GM18870 (cell line): ENCODE results near the gene CENPM.

Experiments
- ATAC-seq: cut with Tn5 transposase; IDR thresholded peaks from one replicate; pipeline ENCODE4 v1.9.1; 2021; ENCODE audit warnings: moderate library complexity; ENCODE audit not compliant: unreplicated experiment

CENPM gene

GRCh38 chr22:41915035-41915785 is 31.7 kb downstream of the CENPM start, which contains the start of gene SHISA8:
Gene SHISA8, minus strand, starts transcription at chr22:41915074. Its CDS starts 407 bp downstream, at chr22:41914667.
- no peak for ATAC-seq

- ATAC-seq: no peak
Measured at GRCh38 chr22:41914611-41915034, 32.3 kb downstream of the CENPM start.

GRCh38 chr22:41913842-41914534 is 33.0 kb downstream of the CENPM start:
- ATAC-seq: no peak

GRCh38 chr22:41913040-41913719 is 33.8 kb downstream of the CENPM start:
- ATAC-seq: no peak

GRCh38 chr22:41912338-41913039 is 34.5 kb downstream of the CENPM start:
- no peak for ATAC-seq

GRCh38 chr22:41911001-41911611 is 35.8 kb downstream of the CENPM start:
- no peak for ATAC-seq

- ATAC-seq: no peak
Measured at GRCh38 chr22:41910050-41911000, 36.6 kb downstream of the CENPM start.

GRCh38 chr22:41909310-41910049 is 37.5 kb downstream of the CENPM start:
- no peak for ATAC-seq

- ATAC-seq: no peak
Measured at GRCh38 chr22:41908411-41909309, 38.3 kb downstream of the CENPM start.

- no peak for ATAC-seq
Measured at GRCh38 chr22:41907436-41908401, 39.2 kb downstream of the CENPM start.

- no peak for ATAC-seq
Measured at GRCh38 chr22:41906822-41907221, 40.1 kb downstream of the CENPM start.

- no peak for ATAC-seq
Measured at GRCh38 chr22:41905411-41906202, 41.3 kb downstream of the CENPM start.

GRCh38 chr22:41904450-41905410 is 42.2 kb downstream of the CENPM start:
- no peak for ATAC-seq

GRCh38 chr22:41902932-41903421 is 44.0 kb downstream of the CENPM start:
- no peak for ATAC-seq

- no peak for ATAC-seq
Measured at GRCh38 chr22:41902016-41902415, 44.9 kb downstream of the CENPM start.
